Measurements from ENCODE around the gene KIF19.
A peak's percentile ranks its signal among the peaks of the same experiment; 100 is the strongest.

Gene KIF19

GRCh38 chr17:74282587-74283370 is 43.2 kb upstream of the KIF19 start:
- H3K4me3 ChIP-seq (ENCODE audit: low read depth, low read length) = no peak overlapping the region
- no peak for TF ChIP-seq CTCF (IDR thresholded peaks at IDR 0.05; ENCODE audit: low read depth, low read length, missing control alignments)
- no peak for DNase-seq (ENCODE audit: low read depth)

- H3K4me3 ChIP-seq (ENCODE audit: low read depth, low read length) = no peak overlapping the region
- DNase-seq (ENCODE audit: low read depth) = no peak
- no peak for TF ChIP-seq CTCF (IDR thresholded peaks at IDR 0.05; ENCODE audit: low read depth, low read length, missing control alignments)
Observed at GRCh38 chr17:74283371-74283673, 42.7 kb upstream of the KIF19 start.

- TF ChIP-seq CTCF (IDR thresholded peaks at IDR 0.05; ENCODE audit: low read depth, low read length, missing control alignments) = no peak
- no peak overlapping the region for H3K4me3 ChIP-seq (ENCODE audit: low read depth, low read length)
- no peak for DNase-seq (ENCODE audit: low read depth)
Observed at GRCh38 chr17:74287031-74287602, 38.9 kb upstream of the KIF19 start.

- DNase-seq (ENCODE audit: low read depth) = peak; percentile 36
- no peak for TF ChIP-seq CTCF (IDR thresholded peaks at IDR 0.05; ENCODE audit: low read depth, low read length, missing control alignments)
- H3K4me3 ChIP-seq (ENCODE audit: low read depth, low read length) = no peak overlapping the region
Observed at GRCh38 chr17:74288785-74289184, 37.2 kb upstream of the KIF19 start.

GRCh38 chr17:74289688-74290087 is 36.3 kb upstream of the KIF19 start:
- H3K4me3 ChIP-seq (ENCODE audit: low read depth, low read length) = no peak overlapping the region
- no peak for TF ChIP-seq CTCF (IDR thresholded peaks at IDR 0.05; ENCODE audit: low read depth, low read length, missing control alignments)
- DNase-seq (ENCODE audit: low read depth) = no peak

- DNase-seq (ENCODE audit: low read depth) = no peak
Observed at GRCh38 chr17:74290340-74290739, 35.7 kb upstream of the KIF19 start.

More at GRCh38 chr17:74290340-74290739, 35.7 kb upstream of the KIF19 start:
- TF ChIP-seq CTCF (IDR thresholded peaks at IDR 0.05; ENCODE audit: low read depth, low read length, missing control alignments) = no peak
- no peak overlapping the region for H3K4me3 ChIP-seq (ENCODE audit: low read depth, low read length)

Data from GM12864 (cell line).